SK-N-SH (cell line): ENCODE data around the gene EPM2A. TPM values are rescaled to one million over a fixed set of nuclear protein-coding genes. Genes with fewer than 3 reads are reported as not detected.

Experiments
- CTCF ChIA-PET: fragments of 300-600, 350-600 bp; formaldehyde crosslinking; extraction: SDS; loops from one replicate; lab custom pipeline; 2021; lab: Yijun Ruan, JAX
- POLR2A ChIA-PET: fragments of 350-600 bp; sonication (Branson Sonifier 250); formaldehyde crosslinking; extraction: SDS; loops from one replicate; lab custom pipeline; 2020; ENCODE audit warnings: antibody characterized with exemption, inconsistent platforms; lab: Yijun Ruan, JAX
- DNase-seq: peaks from one replicate; pipeline ENCODE4 v3.0.0; 2012
- H2AFZ ChIP-seq: fragments of 200-600 bp; sonication (generic); 2 replicates; pipeline ENCODE4 v1.8.1; 2016; ENCODE audit warnings: antibody characterized with exemption, mild to moderate bottlenecking, low read depth
- H3F3A ChIP-seq: fragments of 200-600 bp; sonication (generic); replicated peaks from 2 replicates; pipeline ENCODE3; 2016; ENCODE audit warnings: antibody characterized with exemption, mild to moderate bottlenecking; ENCODE audit not compliant: insufficient read depth
- H3K27ac ChIP-seq, 2 experiments: fragments of 200-500 bp in 1 of 2; fragments of 200-600 bp in 1 of 2; sonication (Bioruptor generic) in 1 of 2; sonication (generic), shearing (Covaris generic) in 1 of 2; 2 replicates each; pipeline versions ENCODE4 v1.5.1 to v1.6.1; 2014 to 2016; ENCODE audit warnings: low read depth in 2 of 2, inconsistent platforms in 1 of 2, low read length in 1 of 2, mild to moderate bottlenecking in 1 of 2, mixed read lengths in 1 of 2
- H3K27me3 ChIP-seq: fragments of 200-600 bp; sonication (generic), shearing (Covaris generic); 2 replicates; pipeline ENCODE4 v1.6.1; 2016; ENCODE audit warnings: mixed run types; ENCODE audit not compliant: insufficient read depth
- H3K36me3 ChIP-seq, 2 experiments: fragments of 200-500 bp in 1 of 2; fragments of 200-600 bp in 1 of 2; sonication (Bioruptor generic) in 1 of 2; sonication (generic) in 1 of 2; replicated peaks in 1 of 2; 2 replicates each; pipeline versions ENCODE3 to v1.5.1; 2014 to 2016; ENCODE audit warnings: low read length in 1 of 2, mild to moderate bottlenecking in 1 of 2; ENCODE audit not compliant: insufficient read depth in 2 of 2, control insufficient read depth in 1 of 2
- H3K4me1 ChIP-seq, 2 experiments: fragments of 200-500 bp in 1 of 2; fragments of 200-600 bp in 1 of 2; sonication (Bioruptor generic) in 1 of 2; sonication (generic), shearing (Covaris generic) in 1 of 2; 2 replicates each; pipeline versions ENCODE4 v1.5.1 to v1.6.1; 2014 to 2016; ENCODE audit warnings: low read depth in 1 of 2, low read length in 1 of 2, mixed run types in 1 of 2; ENCODE audit not compliant: insufficient read depth in 2 of 2, control insufficient read depth in 1 of 2
- H3K4me2 ChIP-seq: fragments of 200-600 bp; sonication (generic), shearing (Covaris generic); 2 replicates; pipeline ENCODE4 v1.6.1; 2017; ENCODE audit warnings: mixed run types
- H3K4me3 ChIP-seq, 2 experiments: fragments of 200-500 bp in 1 of 2; fragments of 200-600 bp in 1 of 2; sonication (Bioruptor generic) in 1 of 2; sonication (generic), shearing (Covaris generic) in 1 of 2; 2 replicates each; pipeline versions ENCODE4 v1.5.1 to v1.8.1; 2014 to 2016; ENCODE audit warnings: low read depth in 2 of 2, inconsistent platforms in 1 of 2, low read length in 1 of 2, mild to moderate bottlenecking in 1 of 2, mixed read lengths in 1 of 2, moderate library complexity in 1 of 2
- H3K79me2 ChIP-seq: fragments of 200-600 bp; sonication (generic); 2 replicates; pipeline ENCODE4 v1.8.1; 2017; ENCODE audit warnings: mild to moderate bottlenecking; ENCODE audit not compliant: insufficient read depth
- H3K9ac ChIP-seq: fragments of 200-600 bp; sonication (generic); 2 replicates; pipeline ENCODE4 v1.6.1; 2017; ENCODE audit warnings: mixed run types
- H3K9me2 ChIP-seq: fragments of 200-600 bp; sonication (generic); 2 replicates; pipeline ENCODE4 v1.6.1; 2017; ENCODE audit warnings: mixed run types
- H3K9me3 ChIP-seq: fragments of 200-600 bp; sonication (generic); 2 replicates; pipeline ENCODE4 v1.6.1; 2017; ENCODE audit warnings: mixed run types, mild to moderate bottlenecking, moderate library complexity
- H4K20me1 ChIP-seq: fragments of 200-600 bp; sonication (generic); 2 replicates; pipeline ENCODE4 v1.6.1; 2017; ENCODE audit warnings: mild to moderate bottlenecking, mixed run types; ENCODE audit not compliant: insufficient read depth
- CTCF ChIP-seq: fragments of 200-600 bp; sonication (generic); IDR thresholded peaks from 2 replicates; pipeline ENCODE4 v1.6.1; 2017; ENCODE audit warnings: antibody characterized with exemption, mild to moderate bottlenecking, moderate library complexity
- EP300 ChIP-seq, 2 experiments: IDR thresholded peaks; 2 replicates each; pipeline versions ENCODE4 v1.4.0 to v1.6.1; 2012; ENCODE audit warnings: borderline replicate concordance in 1 of 2, low read depth in 1 of 2, low read length in 1 of 2
- EZH2phosphoT487 ChIP-seq: fragments of 200-600 bp; sonication (generic); IDR thresholded peaks from 2 replicates; pipeline ENCODE4 v1.6.1; 2017; ENCODE audit warnings: low read depth, mixed run types, mild to moderate bottlenecking, antibody characterized with exemption, moderate library complexity, borderline replicate concordance
- FOSL2 ChIP-seq: IDR thresholded peaks from 2 replicates; pipeline ENCODE4 v1.4.0; 2012; ENCODE audit warnings: low read depth, mild to moderate bottlenecking, moderate library complexity, borderline replicate concordance
- FOXJ3 ChIP-seq: sonication (generic); formaldehyde crosslinking; IDR thresholded peaks from 2 replicates; pipeline ENCODE4 v1.5.1; 2020; ENCODE audit warnings: mild to moderate bottlenecking, missing genetic modification reagents
- FOXM1 ChIP-seq: IDR thresholded peaks from 2 replicates; pipeline ENCODE4 v1.4.0; 2012; ENCODE audit warnings: low read depth, mild to moderate bottlenecking
- GABPA ChIP-seq: IDR thresholded peaks from 2 replicates; pipeline ENCODE4 v1.4.0; 2012; ENCODE audit warnings: low read depth, mild to moderate bottlenecking
- MEF2A ChIP-seq: IDR thresholded peaks from 2 replicates; pipeline ENCODE4 v1.4.0; 2012; ENCODE audit warnings: low read depth, borderline replicate concordance
- MXI1 ChIP-seq: IDR thresholded peaks from 2 replicates; pipeline ENCODE4 v1.6.1; 2012; ENCODE audit warnings: mild to moderate bottlenecking, low read depth, low read length, improper control_type of control experiment
- NRF1 ChIP-seq: IDR thresholded peaks from 2 replicates; pipeline ENCODE4 v1.6.1; 2012; ENCODE audit warnings: low read depth, mild to moderate bottlenecking, low read length
- PBX3 ChIP-seq: IDR thresholded peaks from 2 replicates; pipeline ENCODE4; 2012
- POLR2AphosphoS5 ChIP-seq: IDR thresholded peaks from 2 replicates; pipeline ENCODE4 v1.6.1; 2012; ENCODE audit warnings: low read depth, low read length
- RCOR1 ChIP-seq: fragments of 150-350 bp; IDR thresholded peaks from 2 replicates; pipeline ENCODE4 v1.6.1; 2017; ENCODE audit warnings: antibody characterized with exemption, low read length
- RXRA ChIP-seq: IDR thresholded peaks from 2 replicates; pipeline ENCODE4 v1.4.0; 2012; ENCODE audit warnings: low read depth, mild to moderate bottlenecking, borderline replicate concordance
- SIN3A ChIP-seq: IDR thresholded peaks from 2 replicates; pipeline ENCODE4 v1.6.1; 2012; ENCODE audit warnings: low read depth, mild to moderate bottlenecking, low read length, moderate library complexity, borderline replicate concordance
- TAF1 ChIP-seq: IDR thresholded peaks from 2 replicates; pipeline ENCODE4 v1.6.1; 2012; ENCODE audit warnings: low read depth, mild to moderate bottlenecking, low read length, moderate library complexity, borderline replicate concordance
- TEAD4 ChIP-seq: IDR thresholded peaks from 2 replicates; pipeline ENCODE4 v1.4.0; 2012; ENCODE audit warnings: mild to moderate bottlenecking, borderline replicate concordance; ENCODE audit not compliant: insufficient read depth
- USF2 ChIP-seq: fragments of 150-350 bp; IDR thresholded peaks from 2 replicates; pipeline ENCODE4 v1.6.1; 2017; ENCODE audit warnings: antibody characterized with exemption, low read length, low read depth, borderline replicate concordance
- WGBS: methylation state at CpG from one replicate; pipeline ENCODE4 v1.1.6; 2017; ENCODE audit warnings: low lambda C conversion rate; 5-methylcytosine and 5-hydroxymethylcytosine counted together
- polyA plus RNA-seq, 3 experiments: library from polyadenylated mRNA; depleted of rRNA; stranded (reverse); fragments of >200 nt; gene quantifications; 2 replicates each; pipeline ENCODE4 v1.2.3, GENCODE V29; 2012
- TF ChIP-seq, protein P1 (sequence below): IDR thresholded peaks from 2 replicates; pipeline ENCODE4 v1.6.1; 2012; ENCODE audit warnings: mild to moderate bottlenecking, low read depth, low read length, moderate library complexity

Gene EPM2A
- polyA plus RNA-seq, 1 of the 3 experiments (the other 2 are of a cell fraction), result 2.7 TPM

GRCh38 chr6:145603991-145604390 lies 131.3 kb downstream of the EPM2A start:
- Histone ChIP-seq H3K79me2 (no peaks in the 10 kb centered on the region), H3K9ac (no peak overlapping the region), H3K27me3 (no peaks in the 10 kb centered on the region), H3K4me3 (no peak overlapping the region), H4K20me1 (no peaks in the 10 kb centered on the region), H3K4me1 (peaks cover 0 to 9% of the 10 kb centered on the region in 2 experiments; a peak in 2 of 4 replicates), H3K9me3 (no peaks in the 10 kb centered on the region), H3F3A (no peaks in the 10 kb centered on the region), H3K4me2 (no peak overlapping the region), H3K9me2 (no peaks in the 10 kb centered on the region), H2AFZ (no peak overlapping the region), H3K36me3 (no peaks in the 10 kb centered on the region), H3K27ac (peak overlapping the region in 1 of 2 experiments; percentile 58; a peak in 1 of 4 replicates)
- no peak for DNase-seq
- WGBS, result 9% methylated on average over 1 of the region's 1 CpG
- POLR2A ChIA-PET, result no interaction called here
- CTCF ChIA-PET, result interaction anchor here (0.8 to 3.8 kb wide), 3 partner anchors 18 to 1019 kb away, joined by 3 to 14 read pairs (median 14); no protein-coding TSS in a partner anchor
- no peak for TF ChIP-seq FOSL2
- no peak for TF ChIP-seq EZH2phosphoT487
- no peak for TF ChIP-seq TEAD4
- TF ChIP-seq SIN3A, result no peak
- no peak for TF ChIP-seq USF2
- no peak for TF ChIP-seq FOXM1
- no peak for TF ChIP-seq MXI1
- TF ChIP-seq TAF1, result no peak
- TF ChIP-seq, protein P1, sequence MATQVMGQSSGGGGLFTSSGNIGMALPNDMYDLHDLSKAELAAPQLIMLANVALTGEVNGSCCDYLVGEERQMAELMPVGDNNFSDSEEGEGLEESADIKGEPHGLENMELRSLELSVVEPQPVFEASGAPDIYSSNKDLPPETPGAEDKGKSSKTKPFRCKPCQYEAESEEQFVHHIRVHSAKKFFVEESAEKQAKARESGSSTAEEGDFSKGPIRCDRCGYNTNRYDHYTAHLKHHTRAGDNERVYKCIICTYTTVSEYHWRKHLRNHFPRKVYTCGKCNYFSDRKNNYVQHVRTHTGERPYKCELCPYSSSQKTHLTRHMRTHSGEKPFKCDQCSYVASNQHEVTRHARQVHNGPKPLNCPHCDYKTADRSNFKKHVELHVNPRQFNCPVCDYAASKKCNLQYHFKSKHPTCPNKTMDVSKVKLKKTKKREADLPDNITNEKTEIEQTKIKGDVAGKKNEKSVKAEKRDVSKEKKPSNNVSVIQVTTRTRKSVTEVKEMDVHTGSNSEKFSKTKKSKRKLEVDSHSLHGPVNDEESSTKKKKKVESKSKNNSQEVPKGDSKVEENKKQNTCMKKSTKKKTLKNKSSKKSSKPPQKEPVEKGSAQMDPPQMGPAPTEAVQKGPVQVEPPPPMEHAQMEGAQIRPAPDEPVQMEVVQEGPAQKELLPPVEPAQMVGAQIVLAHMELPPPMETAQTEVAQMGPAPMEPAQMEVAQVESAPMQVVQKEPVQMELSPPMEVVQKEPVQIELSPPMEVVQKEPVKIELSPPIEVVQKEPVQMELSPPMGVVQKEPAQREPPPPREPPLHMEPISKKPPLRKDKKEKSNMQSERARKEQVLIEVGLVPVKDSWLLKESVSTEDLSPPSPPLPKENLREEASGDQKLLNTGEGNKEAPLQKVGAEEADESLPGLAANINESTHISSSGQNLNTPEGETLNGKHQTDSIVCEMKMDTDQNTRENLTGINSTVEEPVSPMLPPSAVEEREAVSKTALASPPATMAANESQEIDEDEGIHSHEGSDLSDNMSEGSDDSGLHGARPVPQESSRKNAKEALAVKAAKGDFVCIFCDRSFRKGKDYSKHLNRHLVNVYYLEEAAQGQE, result no peak
- TF ChIP-seq RCOR1, result no peak
- no peak for TF ChIP-seq POLR2AphosphoS5
- no peak for TF ChIP-seq CTCF
- no peak for TF ChIP-seq PBX3
- no peak for TF ChIP-seq EP300 (IDR thresholded peaks at IDR 0.05; ENCODE audit: borderline replicate concordance in 1 of 2, low read depth in 1 of 2, low read length in 1 of 2)
- no peak for TF ChIP-seq MEF2A
- no peak for TF ChIP-seq GABPA
- TF ChIP-seq RXRA, result no peak
- TF ChIP-seq NRF1, result no peak
- no peak for TF ChIP-seq FOXJ3
